GM21360 (cell line): ENCODE results near the gene PLD1.

Experiments
- ATAC-seq: cut with Tn5 transposase; IDR thresholded peaks from one replicate; pipeline ENCODE4 v1.9.1; 2021; ENCODE audit warnings: mild to moderate bottlenecking, moderate library complexity; ENCODE audit not compliant: unreplicated experiment

Gene PLD1

DNA sequence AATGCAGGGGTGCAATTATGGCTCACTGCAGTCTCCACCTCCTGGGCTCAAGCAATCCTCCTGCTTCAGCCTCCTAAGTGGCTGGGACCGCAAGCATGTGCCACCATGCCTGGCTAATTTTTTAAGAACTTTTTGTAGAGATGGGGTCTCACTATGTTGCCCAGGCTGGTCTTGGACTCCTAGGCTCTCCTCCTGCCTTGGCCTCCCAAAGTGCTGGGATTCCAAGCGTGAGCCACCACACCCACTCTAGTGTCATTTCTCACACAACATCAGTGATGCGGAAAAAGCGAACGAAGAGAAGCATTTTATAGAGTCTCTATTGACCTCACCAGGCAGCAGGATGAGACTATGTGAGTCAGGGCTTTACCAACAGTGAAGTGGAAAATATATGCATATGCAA, 137.7 kb downstream of the PLD1 start:
- ATAC-seq: no peak

- ATAC-seq: no peak
Observed at GRCh38 chr3:171672124-171672523, 138.2 kb downstream of the PLD1 start.

DNA sequence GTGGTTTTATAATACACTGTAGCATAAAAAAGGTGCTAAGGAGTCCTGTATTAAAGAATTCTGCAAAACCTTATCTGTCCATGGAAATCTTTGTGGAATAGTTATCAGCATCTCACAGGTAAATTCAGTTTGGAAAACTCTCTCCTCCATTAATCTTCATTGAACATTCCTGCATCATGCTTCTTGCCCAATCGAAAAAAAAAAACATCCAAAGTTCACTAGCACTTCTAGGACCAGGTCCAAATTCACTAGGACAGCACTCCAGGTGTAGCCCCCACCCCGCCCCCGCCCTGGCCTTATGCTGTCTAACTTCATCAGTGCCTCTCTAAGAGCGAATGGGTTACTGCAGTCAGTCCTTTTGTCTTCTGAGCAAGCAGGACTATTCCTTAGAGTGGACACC, 138.6 kb downstream of the PLD1 start:
- ATAC-seq: no peak

GRCh38 chr3:171666516-171666915, 143.8 kb downstream of the PLD1 start:
- no peak for ATAC-seq

DNA sequence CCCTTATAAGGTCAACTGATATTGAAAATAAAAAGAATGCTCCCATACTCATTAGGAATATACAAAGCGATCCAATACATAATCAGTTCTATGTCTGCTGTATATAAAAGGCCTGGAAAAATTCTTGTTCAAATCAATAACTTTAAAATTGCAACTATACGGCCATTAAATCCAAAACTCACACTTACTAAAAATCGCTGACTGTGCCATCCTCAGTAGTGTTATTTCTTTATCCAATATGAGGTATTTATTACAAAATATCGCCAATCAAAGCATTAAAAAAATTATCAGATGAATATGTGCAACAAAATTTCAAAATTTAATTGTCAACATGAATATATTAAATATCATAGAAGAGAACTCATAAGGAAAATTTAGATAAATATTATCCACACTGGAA, 146.5 kb downstream of the PLD1 start:
- no peak for ATAC-seq

DNA sequence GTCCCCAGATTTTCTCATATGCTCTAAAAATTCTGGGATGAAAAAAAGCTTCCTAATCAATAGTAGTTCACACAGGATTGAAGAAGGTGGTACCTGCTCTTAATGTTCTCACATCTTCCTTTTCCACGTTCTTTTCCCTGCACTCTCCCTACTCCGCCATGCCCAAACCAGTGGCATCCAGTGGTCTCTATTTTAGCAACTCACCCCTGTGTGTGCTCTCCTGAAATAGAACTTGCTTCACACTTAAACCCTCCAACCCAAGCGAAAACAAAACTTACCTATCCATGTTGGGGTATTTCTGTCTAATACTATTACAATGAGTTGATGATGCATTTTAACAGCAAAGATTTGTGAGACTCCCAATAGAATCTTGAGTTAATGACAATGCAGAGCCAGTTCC, 148.8 kb downstream of the PLD1 start:
- ATAC-seq: no peak

- ATAC-seq: no peak
Observed at GRCh38 chr3:171660188-171660587, 150.1 kb downstream of the PLD1 start.

GRCh38 chr3:171658841-171659240, 151.4 kb downstream of the PLD1 start:
- ATAC-seq: no peak

DNA sequence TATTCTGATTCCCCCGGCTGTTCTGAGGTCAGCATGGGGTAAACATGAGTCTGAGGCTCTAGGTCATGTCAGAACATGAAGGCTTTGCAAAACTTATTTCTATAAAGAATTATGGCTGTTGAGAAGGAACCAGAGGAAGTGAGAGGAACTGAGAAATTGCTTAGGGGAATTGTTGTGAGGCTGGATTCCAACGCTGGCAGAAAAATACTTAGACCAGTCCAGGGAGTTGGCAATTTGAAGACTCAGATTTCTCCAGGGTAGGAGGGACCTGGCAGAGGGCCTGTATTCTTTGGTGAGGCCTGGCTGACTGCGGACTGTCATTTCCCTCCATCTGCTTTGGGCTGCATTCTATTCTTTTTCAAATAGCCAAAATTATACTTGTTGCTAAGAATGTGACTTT, 155.5 kb downstream of the PLD1 start:
- no peak for ATAC-seq

GRCh38 chr3:171654326-171654725, 156.0 kb downstream of the PLD1 start:
- ATAC-seq: no peak

DNA sequence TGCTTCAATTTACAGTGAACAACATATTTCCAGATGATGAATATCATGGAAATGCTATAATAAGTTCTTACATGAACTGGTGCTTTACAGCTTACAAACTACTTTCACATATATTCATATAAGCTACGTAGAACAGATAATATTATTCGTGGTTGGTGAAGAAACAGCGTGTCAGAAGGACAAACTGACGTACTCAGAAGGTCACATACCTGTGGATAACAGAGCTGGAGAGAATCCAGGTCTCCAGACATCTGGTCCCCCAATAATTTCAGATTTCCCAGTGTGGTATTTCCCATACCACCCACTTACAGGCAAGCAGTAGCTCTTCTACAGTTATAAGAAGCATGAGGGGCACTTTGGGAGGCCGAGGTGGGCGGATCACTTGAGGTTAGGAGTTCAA, 156.6 kb downstream of the PLD1 start:
- no peak for ATAC-seq

DNA sequence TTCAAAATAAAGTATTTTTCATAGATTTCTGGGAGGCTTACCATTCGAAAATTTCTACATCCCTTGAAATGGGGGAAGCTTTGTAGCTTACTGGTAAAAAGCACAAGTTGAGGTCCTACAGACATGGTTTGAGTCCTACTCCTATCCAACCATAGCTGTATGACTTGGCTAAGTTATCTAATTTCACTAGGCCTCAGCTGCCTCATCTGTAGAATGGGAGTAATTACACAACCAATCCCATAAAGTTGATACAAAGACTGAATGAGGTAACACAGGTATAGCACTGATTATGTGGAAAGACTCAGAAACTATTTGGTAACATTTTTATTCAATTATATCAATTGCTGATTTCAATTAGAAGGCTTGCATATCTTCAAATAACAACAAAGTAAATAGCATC, 157.4 kb downstream of the PLD1 start:
- ATAC-seq: no peak

DNA sequence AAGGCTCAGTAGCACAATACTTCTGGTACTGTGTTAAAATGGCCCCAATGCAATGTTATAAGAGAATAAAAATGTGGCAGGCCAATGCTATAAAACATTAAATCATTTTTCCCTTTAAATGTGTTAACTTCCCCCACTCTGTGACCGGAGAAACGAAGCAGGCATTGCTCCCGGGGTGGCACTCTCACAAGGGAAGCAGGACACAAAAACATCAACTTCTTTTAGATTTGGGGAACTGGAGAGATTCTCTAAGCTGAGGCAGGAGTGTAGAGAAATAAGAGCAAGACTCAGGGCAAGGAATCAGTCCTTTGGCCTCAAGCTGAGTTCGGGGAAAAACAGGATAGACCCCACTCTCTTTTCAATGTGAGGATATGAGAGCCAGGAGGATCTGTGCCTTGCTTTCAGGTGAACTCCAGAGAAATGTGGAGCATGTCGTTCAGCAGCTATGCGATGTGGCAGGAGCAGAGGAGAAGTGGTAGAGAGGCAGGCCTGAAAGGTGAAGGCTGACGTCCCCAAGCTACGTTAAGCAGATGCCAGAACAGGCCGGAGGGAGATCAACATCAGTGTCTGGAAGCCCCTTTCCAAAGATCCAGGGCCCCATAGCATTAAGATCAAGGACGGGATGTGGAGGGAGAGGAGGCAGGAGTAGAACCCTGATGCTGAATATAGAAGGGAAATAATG, 160.2 kb downstream of the PLD1 start:
- no peak for ATAC-seq

DNA sequence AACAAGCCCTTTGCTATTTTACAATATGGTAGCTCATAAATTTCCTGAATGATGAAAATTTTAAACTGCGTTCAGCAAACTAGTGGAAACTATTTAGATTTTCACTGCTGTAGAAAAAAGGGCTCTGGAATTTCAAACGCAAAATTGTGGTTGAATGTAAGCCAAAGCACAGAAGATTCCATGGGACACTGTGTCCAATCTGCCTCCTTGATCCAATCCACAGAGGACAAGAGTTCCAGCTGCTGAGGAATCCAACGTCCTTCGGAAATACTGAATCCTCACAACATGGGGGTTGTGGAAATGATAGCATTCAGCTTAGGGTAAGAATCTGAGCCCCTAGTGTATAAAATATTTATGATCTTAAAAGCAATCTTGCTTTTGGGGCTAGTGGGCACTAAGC, 161.0 kb downstream of the PLD1 start:
- no peak for ATAC-seq

GRCh38 chr3:171648069-171648468, 162.2 kb downstream of the PLD1 start:
- no peak for ATAC-seq

GRCh38 chr3:171646357-171647133, 163.7 kb downstream of the PLD1 start:
- ATAC-seq: no peak

DNA sequence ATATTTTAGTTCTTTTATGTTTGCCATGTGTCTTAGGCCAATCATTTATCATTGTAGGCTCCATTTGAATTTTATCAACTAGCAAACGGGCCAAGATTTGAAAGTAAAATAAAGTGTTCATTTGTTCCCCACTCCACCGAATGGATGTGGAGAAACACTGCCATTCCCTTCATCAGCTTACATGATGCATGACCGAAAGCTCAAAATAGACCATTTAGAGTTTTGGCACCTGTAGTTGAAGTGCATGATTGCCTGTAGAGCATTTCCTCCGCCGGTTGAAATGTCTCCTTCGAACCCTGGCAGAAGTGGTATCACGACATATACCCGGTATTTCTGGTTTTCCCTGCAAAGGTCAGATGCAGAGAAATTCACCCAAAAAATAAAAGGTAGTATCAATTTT, 165.6 kb downstream of the PLD1 start:
- no peak for ATAC-seq

- ATAC-seq: no peak
Observed at GRCh38 chr3:171643681-171644080, 166.6 kb downstream of the PLD1 start.

GRCh38 chr3:171643033-171643432, 167.2 kb downstream of the PLD1 start:
- ATAC-seq: no peak

DNA sequence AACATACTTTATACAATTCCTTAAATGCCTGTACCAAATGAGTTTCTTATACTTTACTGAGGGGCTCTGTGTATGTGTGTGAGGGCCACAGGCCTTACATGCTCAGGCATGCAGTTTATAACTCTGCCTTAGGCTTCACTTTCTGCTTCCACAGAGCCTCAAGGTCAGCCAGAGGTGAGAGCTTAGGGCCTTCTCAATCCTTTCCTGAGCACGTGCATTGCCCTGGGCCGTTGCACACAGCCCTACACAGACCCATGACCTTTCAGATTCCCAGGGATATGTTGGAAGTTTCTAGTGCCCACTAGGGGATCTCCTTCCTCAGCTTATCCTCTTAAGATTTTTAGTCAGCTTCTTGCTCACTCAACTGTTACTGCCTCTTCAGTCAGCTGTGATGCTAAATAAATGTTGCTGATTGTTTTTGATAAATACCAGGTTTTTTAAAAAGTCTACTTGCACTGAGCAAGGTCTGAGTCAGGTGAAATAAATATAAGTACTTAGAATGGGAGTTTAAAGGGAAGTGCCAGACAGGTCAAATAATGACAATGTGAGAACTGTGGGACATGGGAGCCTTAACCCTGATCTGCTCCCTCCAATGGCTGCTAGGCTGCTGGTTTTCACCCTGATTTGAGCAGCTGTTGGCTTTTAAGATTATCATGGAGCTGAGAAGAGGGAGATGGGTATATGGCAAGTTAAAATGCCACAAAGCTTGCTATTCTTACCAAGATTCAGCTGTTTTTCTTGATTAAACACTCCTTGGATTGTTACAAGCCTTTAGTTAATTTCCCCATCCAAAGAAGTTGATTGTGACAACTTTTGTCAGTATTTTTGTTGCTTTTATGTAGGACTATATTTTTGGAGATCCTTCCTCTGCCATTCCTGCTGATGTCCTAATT, 169.5 kb downstream of the PLD1 start:
- ATAC-seq: no peak

GRCh38 chr3:171636666-171637065, 173.6 kb downstream of the PLD1 start:
- ATAC-seq: no peak

DNA sequence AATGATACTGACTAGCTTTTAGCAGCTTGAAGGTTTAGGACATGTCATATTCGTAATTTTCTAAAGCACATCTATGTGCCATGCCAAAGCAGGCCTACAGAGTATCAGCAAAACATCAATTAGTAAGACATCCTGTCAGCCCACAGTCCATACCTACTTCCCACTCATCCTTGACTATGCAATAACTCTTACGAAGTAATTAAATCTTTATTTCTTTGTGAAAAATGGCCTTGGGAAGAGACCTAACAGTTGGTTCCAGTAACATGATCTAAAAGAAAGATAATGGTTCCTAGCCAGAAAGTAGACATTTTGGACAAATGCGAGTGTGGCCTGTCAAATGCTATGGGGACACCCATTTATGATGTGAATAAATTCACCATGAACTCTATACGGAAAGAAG, 177.5 kb downstream of the PLD1 start:
- ATAC-seq: no peak
